PC-3 (cell line): Measurements from ENCODE around the gene KLHDC3. TPM values are rescaled to one million over a fixed set of nuclear protein-coding genes. Genes with fewer than 3 reads are reported as not detected.

ENCODE experiments used
- ATAC-seq: fragments of 200-7000 bp; cut with Tn5 transposase; 2 replicates; pipeline ENCODE4 v1.9.1; 2020; ENCODE audit warnings: mild to moderate bottlenecking, moderate library complexity
- BruUV-seq: library from RNA; stranded (reverse); fragments of 400-500 nt; replicated peaks from 2 replicates; lab custom pipeline; 2021; lab: Mats Ljungman, UMichigan
- CTCF ChIA-PET: fragments of 300-600 bp; sonication (Branson Sonifier 250); formaldehyde crosslinking; loops from one replicate; lab custom pipeline; 2022; ENCODE audit warnings: antibody characterized with exemption; lab: Charles Lee
- POLR2A ChIA-PET: fragments of 300-600 bp; sonication (Branson Sonifier 250); formaldehyde crosslinking; loops from one replicate; lab custom pipeline; 2022; ENCODE audit warnings: antibody characterized with exemption; ENCODE audit not compliant: unreplicated experiment; lab: Charles Lee
- DNase-seq: peaks from one replicate; pipeline ENCODE4 v3.0.0-alpha.2; 2015
- H2AFZ ChIP-seq: fragments of 300-600 bp; sonication (generic); 2 replicates; pipeline ENCODE4 v1.6.0; 2016; ENCODE audit warnings: antibody characterized with exemption, low read length
- H3F3A ChIP-seq: fragments of 300-600 bp; sonication (generic); one replicate; pipeline ENCODE4 v1.6.0; 2017; ENCODE audit warnings: antibody characterized with exemption, low read length, control low read depth, mild to moderate bottlenecking; ENCODE audit not compliant: unreplicated experiment
- H3K27ac ChIP-seq: fragments of 300-600 bp; sonication (generic); 2 replicates; pipeline ENCODE4 v1.5.1; 2016; ENCODE audit warnings: mild to moderate bottlenecking, low read length
- H3K27me3 ChIP-seq: fragments of 300-600 bp; sonication (generic); 2 replicates; pipeline ENCODE4 v1.6.1; 2016; ENCODE audit warnings: low read length, mixed read lengths
- H3K36me3 ChIP-seq: fragments of 300-600 bp; sonication (generic); 2 replicates; pipeline ENCODE4 v1.6.1; 2016; ENCODE audit warnings: low read depth, mixed run types, low read length, mixed read lengths
- H3K4me1 ChIP-seq: fragments of 300-600 bp; sonication (generic); 2 replicates; pipeline ENCODE4 v1.5.1; 2016; ENCODE audit warnings: low read length; ENCODE audit not compliant: insufficient read depth
- H3K4me2 ChIP-seq: fragments of 300-600 bp; sonication (generic); 2 replicates; pipeline ENCODE4 v1.6.0; 2016; ENCODE audit warnings: low read length
- H3K4me3 ChIP-seq: fragments of 300-600 bp; sonication (generic); 2 replicates; pipeline ENCODE4 v1.5.1; 2016; ENCODE audit warnings: mild to moderate bottlenecking, low read length, mixed read lengths
- H3K79me2 ChIP-seq: fragments of 300-600 bp; sonication (generic); 2 replicates; pipeline ENCODE4 v1.6.1; 2017; ENCODE audit warnings: low read length, mixed read lengths
- H3K9ac ChIP-seq: fragments of 300-600 bp; sonication (generic); 2 replicates; pipeline ENCODE4 v1.6.0; 2016; ENCODE audit warnings: mild to moderate bottlenecking, low read length
- H3K9me2 ChIP-seq: fragments of 300-600 bp; sonication (generic); replicated peaks from 2 replicates; pipeline ENCODE4 v1.6.1; 2016; ENCODE audit warnings: mixed run types, low read length, mixed read lengths
- H3K9me3 ChIP-seq: fragments of 300-600 bp; sonication (generic); 2 replicates; pipeline ENCODE4 v1.6.1; 2016; ENCODE audit warnings: low read length, mixed read lengths
- H4K20me1 ChIP-seq: fragments of 300-600 bp; sonication (generic); 2 replicates; pipeline ENCODE4 v1.6.1; 2016; ENCODE audit warnings: low read length, mixed read lengths
- CTCF ChIP-seq: fragments of 300-600 bp; sonication (generic); conservative IDR thresholded peaks from 2 replicates; pipeline ENCODE4 v1.5.1; 2017; ENCODE audit warnings: antibody characterized with exemption, low read depth, mild to moderate bottlenecking, low read length
- EZH2 ChIP-seq: fragments of 300-600 bp; sonication (generic); IDR thresholded peaks from one replicate; pipeline ENCODE4 v1.6.1; 2017; ENCODE audit warnings: antibody characterized with exemption, mild to moderate bottlenecking, low read length; ENCODE audit not compliant: unreplicated experiment
- EZH2phosphoT487 ChIP-seq: fragments of 300-600 bp; sonication (generic); IDR thresholded peaks from 2 replicates; pipeline ENCODE4 v1.6.1; 2018; ENCODE audit warnings: mild to moderate bottlenecking, antibody characterized with exemption, low read length, borderline replicate concordance
- intact Hi-C: fragments of 100-400 bp; cut with micrococcal nuclease; formaldehyde crosslinking; loops from 2 replicates; pipeline ENCODE4 v1.9.0; 2023
- total RNA-seq: library from RNA; depleted of rRNA; stranded (reverse); fragments of >200 nt; gene quantifications from 2 replicates; pipeline ENCODE4 v1.2.3, GENCODE V29; 2014

KLHDC3 gene
- total RNA-seq, 1 experiment from 2014 or later = 76.0 TPM

GRCh38 chr6:43005844-43006243 is 8.2 kb upstream of the KLHDC3 start:
- no peak overlapping the region for H3K4me2 ChIP-seq
- no peaks in the 10 kb centered on the region for H3F3A ChIP-seq
- ChIA-PET CTCF (no interaction called here), POLR2A (no interaction called here)
- no peaks in the 10 kb centered on the region for H3K4me1 ChIP-seq
- H3K27ac ChIP-seq = no peak overlapping the region
- no peak overlapping the region for H2AFZ ChIP-seq
- no peaks in the 10 kb centered on the region for H3K27me3 ChIP-seq
- H3K4me3 ChIP-seq = no peak overlapping the region
- H3K9ac ChIP-seq = no peak overlapping the region
- no peak for TF ChIP-seq EZH2phosphoT487
- TF ChIP-seq EZH2 = no peak
- TF ChIP-seq CTCF = no peak
- H4K20me1 ChIP-seq = no peaks in the 10 kb centered on the region
- DNase-seq (no peak), ATAC-seq (no peak)
- no peaks in the 10 kb centered on the region for H3K79me2 ChIP-seq
- H3K36me3 ChIP-seq = peaks cover 15% of the 10 kb centered on the region
- no peaks in the 10 kb centered on the region for H3K9me3 ChIP-seq
- intact Hi-C loops = loop anchor here (5.0 kb wide), 1 partner anchor 136 kb away; no protein-coding TSS in a partner anchor
- H3K9me2 ChIP-seq = no peaks in the 10 kb centered on the region
- no TSS peak for BruUV-seq

- Histone ChIP-seq H3K9ac (no peak overlapping the region), H3K79me2 (no peaks in the 10 kb centered on the region), H3F3A (no peaks in the 10 kb centered on the region), H3K27me3 (no peaks in the 10 kb centered on the region), H2AFZ (no peak overlapping the region), H3K4me3 (no peak overlapping the region), H3K27ac (no peak overlapping the region), H3K4me1 (no peaks in the 10 kb centered on the region), H3K9me3 (no peaks in the 10 kb centered on the region), H3K36me3 (peaks cover 19% of the 10 kb centered on the region), H4K20me1 (no peaks in the 10 kb centered on the region), H3K4me2 (no peak overlapping the region), H3K9me2 (no peaks in the 10 kb centered on the region)
- TF ChIP-seq EZH2 (no peak), EZH2phosphoT487 (no peak), CTCF (no peak)
- DNase-seq = no peak
- no peak for ATAC-seq
- ChIA-PET CTCF (no interaction called here), POLR2A (no interaction called here)
- intact Hi-C loops = loop anchor here (5.0 kb wide), 1 partner anchor 136 kb away; no protein-coding TSS in a partner anchor
- no TSS peak for BruUV-seq
These were observed 7.8 kb upstream of the KLHDC3 start for GRCh38 chr6:43006251-43006650.

- ChIA-PET CTCF (no interaction called here), POLR2A (no interaction called here)
- Histone ChIP-seq H3K9me3 (no peaks in the 10 kb centered on the region), H3K27me3 (no peaks in the 10 kb centered on the region), H3K9me2 (no peaks in the 10 kb centered on the region), H3K36me3 (peaks cover 27% of the 10 kb centered on the region), H3K4me2 (no peak overlapping the region), H3K4me1 (peaks cover 5% of the 10 kb centered on the region), H2AFZ (no peak overlapping the region), H4K20me1 (no peaks in the 10 kb centered on the region), H3K27ac (no peak overlapping the region), H3F3A (no peaks in the 10 kb centered on the region), H3K9ac (no peak overlapping the region), H3K4me3 (no peak overlapping the region), H3K79me2 (peaks cover 8% of the 10 kb centered on the region)
- no TSS peak for BruUV-seq
- TF ChIP-seq EZH2 = no peak
- no peak for TF ChIP-seq CTCF
- TF ChIP-seq EZH2phosphoT487 = no peak
- intact Hi-C loops = loop anchor here (5.0 kb wide), 1 partner anchor 135 kb away; no protein-coding TSS in a partner anchor
- DNase-seq (no peak), ATAC-seq (no peak)
These were observed 6.9 kb upstream of the KLHDC3 start for GRCh38 chr6:43007126-43007525.
